ENCODE data around the gene AFAP1. TPM values are rescaled to one million over a fixed set of nuclear protein-coding genes. Genes with fewer than 3 reads are reported as not detected.

AFAP1 gene
- total and polyA plus RNA-seq, 2 experiments from 2014 or later, result 10.5 to 31.9 TPM

DNA sequence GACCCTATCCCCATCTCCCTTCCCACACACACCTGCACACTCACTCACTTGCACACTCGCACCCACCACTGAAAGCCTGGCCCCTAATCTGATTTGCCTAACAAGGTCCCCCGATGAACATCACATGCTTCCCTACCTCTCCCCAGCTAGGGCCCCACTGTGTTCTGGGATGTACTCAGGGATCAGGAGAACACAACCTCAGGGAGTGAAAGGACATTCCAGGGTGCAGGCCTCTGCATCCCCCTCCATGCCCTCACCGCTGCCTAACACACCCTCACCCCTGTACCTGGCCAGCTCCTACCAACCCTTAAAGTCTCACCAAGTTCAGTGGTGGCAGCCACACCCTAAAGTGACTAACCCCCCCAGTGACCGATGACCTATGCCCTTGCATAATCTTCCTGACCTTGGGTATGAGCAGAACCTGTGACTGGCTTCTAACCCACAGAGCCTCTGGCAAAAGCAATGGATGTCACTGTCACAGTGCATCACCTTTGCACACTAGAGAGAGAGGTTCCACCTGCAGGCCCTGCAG lies 2.4 kb upstream of the AFAP1 start:
- no peak for DNase-seq (ENCODE audit: low read depth in 1 of 2, low spot score in 1 of 2)

DNA sequence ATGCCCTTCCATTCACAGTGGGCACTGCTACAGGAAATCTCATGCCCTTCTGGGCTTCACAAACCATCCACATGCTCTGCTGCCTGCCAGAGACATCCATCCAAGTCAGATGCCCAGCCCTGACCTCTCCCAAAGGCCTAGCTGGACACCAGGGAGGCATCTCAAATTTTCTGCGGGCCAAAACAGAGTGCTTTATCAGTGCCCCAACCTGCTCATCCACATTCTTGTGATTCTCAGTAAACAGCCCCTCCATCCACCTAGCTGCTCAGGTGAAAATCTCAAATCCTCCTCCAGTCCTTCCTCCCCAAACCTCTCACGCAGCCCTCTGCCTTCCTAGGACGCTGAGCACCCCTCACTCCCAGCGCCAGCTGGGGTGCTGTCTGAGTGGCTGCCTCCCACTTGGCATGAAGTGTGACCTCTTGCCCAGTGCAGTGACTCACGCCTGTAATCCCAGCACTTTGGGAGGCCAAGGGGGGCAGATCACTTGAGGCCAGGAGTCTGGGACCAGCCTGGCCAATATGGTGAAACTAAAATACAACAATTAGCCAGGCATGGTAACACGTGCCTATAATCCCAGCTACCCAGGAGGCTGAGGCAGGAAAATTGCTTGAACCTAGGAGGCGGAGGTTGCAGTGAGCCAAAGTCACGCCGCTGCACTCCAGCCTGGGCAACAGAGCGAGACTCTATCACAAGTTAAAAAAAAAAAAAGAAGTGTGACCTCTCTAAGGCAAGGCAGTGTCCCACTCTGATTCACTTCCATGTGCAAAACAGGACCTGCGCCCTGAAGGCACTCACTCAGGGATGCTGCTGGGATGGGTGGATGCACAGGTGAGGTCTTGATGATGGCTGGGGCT lies 1.7 kb upstream of the AFAP1 start:
- H3K27ac ChIP-seq, result no peak overlapping the region
- H3K9me3 ChIP-seq (ENCODE audit: low read depth), result no peaks in the 10 kb centered on the region
- no peaks in the 10 kb centered on the region for H3K27me3 ChIP-seq
- no peaks in the 10 kb centered on the region for H3K36me3 ChIP-seq
- DNase-seq (ENCODE audit: low read depth in 1 of 2, low spot score in 1 of 2), result peak in 1 of 2 donors; percentile 43
- no peak overlapping the region for H3K4me3 ChIP-seq
- TF ChIP-seq, protein P1, sequence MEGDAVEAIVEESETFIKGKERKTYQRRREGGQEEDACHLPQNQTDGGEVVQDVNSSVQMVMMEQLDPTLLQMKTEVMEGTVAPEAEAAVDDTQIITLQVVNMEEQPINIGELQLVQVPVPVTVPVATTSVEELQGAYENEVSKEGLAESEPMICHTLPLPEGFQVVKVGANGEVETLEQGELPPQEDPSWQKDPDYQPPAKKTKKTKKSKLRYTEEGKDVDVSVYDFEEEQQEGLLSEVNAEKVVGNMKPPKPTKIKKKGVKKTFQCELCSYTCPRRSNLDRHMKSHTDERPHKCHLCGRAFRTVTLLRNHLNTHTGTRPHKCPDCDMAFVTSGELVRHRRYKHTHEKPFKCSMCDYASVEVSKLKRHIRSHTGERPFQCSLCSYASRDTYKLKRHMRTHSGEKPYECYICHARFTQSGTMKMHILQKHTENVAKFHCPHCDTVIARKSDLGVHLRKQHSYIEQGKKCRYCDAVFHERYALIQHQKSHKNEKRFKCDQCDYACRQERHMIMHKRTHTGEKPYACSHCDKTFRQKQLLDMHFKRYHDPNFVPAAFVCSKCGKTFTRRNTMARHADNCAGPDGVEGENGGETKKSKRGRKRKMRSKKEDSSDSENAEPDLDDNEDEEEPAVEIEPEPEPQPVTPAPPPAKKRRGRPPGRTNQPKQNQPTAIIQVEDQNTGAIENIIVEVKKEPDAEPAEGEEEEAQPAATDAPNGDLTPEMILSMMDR (IDR thresholded peaks at IDR 0.05; ENCODE audit: low read depth, low read length), result no peak
- peaks cover 4% of the 10 kb centered on the region for H3K4me1 ChIP-seq (ENCODE audit: low read depth)

More for the DNA sequence above, 2.4 kb upstream of the AFAP1 start:
- no peak overlapping the region for H3K27ac ChIP-seq
- no peak overlapping the region for H3K4me3 ChIP-seq
- H3K9me3 ChIP-seq (ENCODE audit: low read depth), result no peaks in the 10 kb centered on the region
- no peaks in the 10 kb centered on the region for H3K27me3 ChIP-seq
- H3K36me3 ChIP-seq, result no peaks in the 10 kb centered on the region
- H3K4me1 ChIP-seq (ENCODE audit: low read depth), result peaks cover 4% of the 10 kb centered on the region
- TF ChIP-seq, protein P1 (IDR thresholded peaks at IDR 0.05; ENCODE audit: low read depth, low read length), result no peak

DNA sequence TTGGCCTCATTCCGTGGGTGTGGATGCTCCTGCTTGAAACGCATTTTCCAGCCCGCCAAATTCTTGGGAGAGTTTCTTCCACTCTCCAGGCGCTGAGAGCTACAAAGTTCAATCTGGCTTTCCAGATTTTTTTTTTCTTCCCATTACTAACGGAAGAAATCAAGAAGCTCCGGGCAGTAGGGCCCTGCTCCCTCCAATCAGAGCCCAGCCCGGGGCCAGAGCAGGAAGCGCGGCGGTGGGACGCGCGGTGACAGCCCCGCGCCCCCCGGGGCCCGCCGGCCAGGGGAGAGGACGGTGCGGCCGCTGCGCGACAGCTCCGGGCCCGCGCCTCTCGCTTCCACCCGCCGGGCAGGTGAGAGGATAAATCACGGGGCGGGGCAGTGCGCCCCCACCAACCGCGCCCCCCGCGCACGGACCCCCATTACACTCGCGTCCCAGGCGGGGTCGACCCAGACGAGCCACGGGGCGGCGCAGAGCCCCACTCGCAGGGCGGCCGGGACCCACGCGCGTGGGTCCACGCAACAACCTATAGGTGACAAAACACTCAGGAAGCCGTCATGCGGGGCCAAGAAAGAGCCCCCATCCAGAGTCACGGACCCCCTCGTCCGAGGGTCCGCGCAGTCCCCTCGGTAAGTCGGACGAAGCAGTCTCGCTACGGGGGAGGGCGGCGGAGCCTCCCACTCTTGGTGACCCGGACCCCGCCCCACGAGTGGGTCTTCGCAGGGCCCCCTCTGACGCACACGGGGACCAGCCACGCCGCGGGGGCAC lies 868 bp downstream of the AFAP1 start:
- H3K4me3 ChIP-seq, result peak overlapping the region; percentile 97
- peaks cover 18% of the 10 kb centered on the region for H3K4me1 ChIP-seq (ENCODE audit: low read depth)
- H3K36me3 ChIP-seq, result no peaks in the 10 kb centered on the region
- no peaks in the 10 kb centered on the region for H3K27me3 ChIP-seq
- TF ChIP-seq, protein P1 (IDR thresholded peaks at IDR 0.05; ENCODE audit: low read depth, low read length), result no peak
- DNase-seq (ENCODE audit: low read depth in 1 of 2, low spot score in 1 of 2), result peak; percentile 58 to 68
- peak overlapping the region; percentile 84 for H3K27ac ChIP-seq
- H3K9me3 ChIP-seq (ENCODE audit: low read depth), result no peaks in the 10 kb centered on the region

DNA sequence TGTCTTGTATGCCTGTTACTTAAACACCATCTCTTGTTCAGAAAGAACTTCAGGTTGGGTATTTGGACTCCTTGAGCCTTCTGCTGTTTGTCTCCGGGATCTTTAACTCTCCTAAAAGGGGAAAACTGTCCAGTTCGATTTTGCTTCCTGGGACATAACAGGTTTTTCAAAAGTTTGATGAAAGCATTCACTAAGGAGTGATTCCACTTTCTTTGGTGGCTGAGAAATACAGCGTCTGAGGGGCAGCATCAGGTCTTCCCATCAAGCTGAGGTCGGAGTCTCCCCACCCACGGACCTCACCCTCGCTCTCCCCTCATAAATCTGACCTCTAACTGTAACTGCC lies 1.4 kb downstream of the AFAP1 start:
- no peaks in the 10 kb centered on the region for H3K27me3 ChIP-seq
- peaks cover 18% of the 10 kb centered on the region for H3K4me1 ChIP-seq (ENCODE audit: low read depth)
- no peak for DNase-seq (ENCODE audit: low read depth in 1 of 2, low spot score in 1 of 2)
- TF ChIP-seq, protein P1 (IDR thresholded peaks at IDR 0.05; ENCODE audit: low read depth, low read length), result no peak
- no peak overlapping the region for H3K27ac ChIP-seq
- no peaks in the 10 kb centered on the region for H3K9me3 ChIP-seq (ENCODE audit: low read depth)
- H3K4me3 ChIP-seq, result peak overlapping the region; percentile 97
- no peaks in the 10 kb centered on the region for H3K36me3 ChIP-seq

DNA sequence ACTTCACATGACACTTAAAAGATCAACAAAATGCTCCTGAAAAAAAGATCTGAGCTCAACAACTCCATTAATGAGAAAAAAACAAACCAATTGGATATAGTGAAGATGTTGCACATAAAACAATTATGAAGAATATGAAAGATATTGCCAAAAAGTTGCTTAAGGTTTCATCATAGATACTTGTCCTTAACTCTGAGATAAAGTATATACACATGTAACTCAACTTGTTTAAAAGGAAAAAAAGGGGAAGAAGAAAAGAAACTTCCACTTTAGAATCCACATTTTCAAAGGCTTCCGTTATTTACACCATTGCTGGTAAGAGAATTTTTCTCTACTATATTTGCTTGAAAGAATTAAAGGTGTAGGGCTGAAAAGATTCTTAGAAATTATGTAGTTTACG lies 2.7 kb downstream of the AFAP1 start:
- no peak overlapping the region for H3K4me3 ChIP-seq

More for the DNA sequence above, 2.7 kb downstream of the AFAP1 start:
- H3K27me3 ChIP-seq, result no peaks in the 10 kb centered on the region
- TF ChIP-seq, protein P1 (IDR thresholded peaks at IDR 0.05; ENCODE audit: low read depth, low read length), result no peak
- H3K36me3 ChIP-seq, result no peaks in the 10 kb centered on the region
- no peaks in the 10 kb centered on the region for H3K9me3 ChIP-seq (ENCODE audit: low read depth)
- peaks cover 18% of the 10 kb centered on the region for H3K4me1 ChIP-seq (ENCODE audit: low read depth)
- peak in 1 of 2 donors; percentile 44 for DNase-seq (ENCODE audit: low read depth in 1 of 2, low spot score in 1 of 2)
- no peak overlapping the region for H3K27ac ChIP-seq

All from cardiac muscle cell (in vitro differentiated cells and primary cell).